GM21529 (cell line): Measurements from ENCODE around the gene PIK3R4.

Experiments
- ATAC-seq: cut with Tn5 transposase; IDR thresholded peaks from one replicate; pipeline ENCODE4 v1.9.1; 2021; ENCODE audit not compliant: unreplicated experiment

PIK3R4 gene

DNA sequence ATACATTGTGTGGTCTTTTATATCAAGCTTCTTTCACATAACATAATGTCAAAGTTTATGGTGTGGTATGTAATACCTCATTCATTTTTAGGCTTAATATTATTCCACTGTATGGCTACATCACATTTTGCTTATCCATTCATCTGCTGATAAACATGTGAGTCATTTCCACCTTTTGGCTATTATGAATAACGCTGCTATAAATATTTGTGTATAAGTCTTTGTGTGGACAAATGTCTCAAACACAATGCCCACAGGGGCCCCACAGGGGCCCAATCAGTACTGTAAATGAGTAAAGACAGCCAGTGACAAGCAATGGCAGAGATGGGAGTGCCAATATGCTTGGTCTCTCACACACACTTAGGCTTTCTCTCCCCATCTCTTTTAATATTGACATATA lies 54.2 kb downstream of the PIK3R4 start:
- ATAC-seq, result no peak

DNA sequence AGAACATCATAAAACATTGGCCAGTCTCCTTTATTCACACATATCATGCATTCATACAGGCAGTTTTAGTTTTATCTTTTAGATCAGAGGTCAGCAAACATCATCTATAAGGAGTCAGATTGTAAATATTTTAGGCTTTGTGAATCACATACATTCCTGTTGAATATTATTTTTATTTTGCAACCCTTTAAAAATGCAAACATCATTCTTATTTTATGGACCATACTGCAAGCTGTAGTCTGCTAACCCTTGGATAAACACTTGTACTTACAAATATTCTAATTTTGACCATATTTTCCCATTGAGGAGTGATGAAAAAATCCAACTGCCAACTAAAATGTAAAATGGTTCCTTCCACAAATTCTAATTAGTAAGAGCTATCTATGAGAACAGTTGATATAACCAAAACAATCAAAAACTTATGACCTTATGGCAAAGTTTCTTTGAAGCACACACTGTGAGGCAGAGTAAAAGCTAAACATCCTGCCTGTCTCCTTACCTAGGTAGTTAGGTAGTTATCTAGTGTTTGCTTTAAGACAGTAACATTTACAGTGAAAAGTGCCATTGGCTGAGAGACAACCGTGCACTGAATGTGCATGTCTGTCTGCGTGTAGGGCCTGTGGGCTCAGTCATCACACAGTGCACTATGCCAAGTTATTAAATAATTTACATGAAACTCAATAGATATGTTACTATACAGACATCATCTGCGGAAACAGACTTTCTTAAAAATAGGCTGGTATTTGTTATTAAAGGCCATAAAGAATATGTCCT lies 57.7 kb downstream of the PIK3R4 start:
- ATAC-seq, result no peak

DNA sequence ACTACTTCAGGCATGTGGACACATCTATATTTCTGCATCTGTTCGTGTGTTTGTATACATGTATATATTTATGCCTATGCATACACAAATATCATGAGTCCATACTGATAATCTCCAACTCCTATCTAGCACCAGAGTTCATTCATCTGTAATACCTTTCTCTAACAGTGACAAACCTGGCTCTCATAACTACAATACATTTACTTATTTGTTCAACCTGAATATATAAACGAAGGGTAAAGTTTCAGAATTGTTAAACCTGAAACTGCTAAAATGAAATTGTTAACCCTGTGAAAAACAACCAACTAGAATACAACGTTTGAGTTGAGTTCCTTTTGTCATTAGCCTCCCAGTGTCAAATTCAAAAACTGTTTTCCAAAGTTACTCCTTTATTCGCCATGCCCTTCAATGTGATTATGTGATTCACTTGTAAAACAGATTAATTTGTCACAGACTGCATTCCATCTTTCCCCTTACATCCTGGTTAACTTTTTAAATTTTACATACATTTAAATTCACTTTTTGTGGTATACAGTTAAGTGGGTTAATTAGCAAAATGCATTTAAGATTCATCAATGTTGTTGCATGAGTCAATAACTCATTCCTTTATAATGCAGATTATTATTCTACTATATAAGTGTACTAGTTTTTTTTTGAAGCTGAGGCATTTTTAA lies 58.5 kb downstream of the PIK3R4 start:
- peak; percentile 62 for ATAC-seq

DNA sequence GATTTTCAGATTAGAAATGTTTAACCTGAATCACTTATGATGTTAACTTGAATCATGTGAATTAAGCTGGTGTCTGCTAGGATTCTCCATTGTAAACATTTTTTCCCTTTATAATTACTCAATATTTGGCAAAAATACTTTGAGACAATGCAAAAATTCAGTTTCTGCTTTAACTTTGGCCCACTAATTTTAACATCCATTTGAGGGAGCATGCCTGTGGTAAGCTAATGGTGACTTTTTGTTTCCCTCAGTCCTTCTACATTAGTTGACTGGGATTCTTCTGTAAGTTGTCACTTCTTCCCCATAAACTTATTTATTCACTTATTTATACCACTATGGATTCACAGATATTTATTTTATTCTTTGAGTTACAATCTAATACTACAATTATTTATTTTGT lies 59.3 kb downstream of the PIK3R4 start:
- no peak for ATAC-seq

DNA sequence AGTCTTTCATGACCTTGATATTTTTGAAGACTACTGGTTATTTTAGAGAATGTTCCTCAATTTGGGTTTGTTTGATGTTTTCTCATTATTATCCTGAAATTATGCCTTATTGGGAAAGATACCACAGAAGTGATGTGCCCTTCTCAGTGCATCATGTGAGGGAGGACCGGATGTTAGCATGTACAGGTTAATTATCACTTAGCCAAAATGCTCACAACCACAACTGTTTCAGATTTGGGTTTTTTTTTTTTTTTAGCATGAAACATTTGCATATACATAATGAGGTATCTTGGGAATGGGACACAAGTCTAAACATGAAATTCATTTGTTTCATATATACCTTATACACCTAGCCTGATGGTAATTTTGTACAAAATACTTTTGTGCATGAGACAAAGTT lies 59.8 kb downstream of the PIK3R4 start:
- no peak for ATAC-seq

DNA sequence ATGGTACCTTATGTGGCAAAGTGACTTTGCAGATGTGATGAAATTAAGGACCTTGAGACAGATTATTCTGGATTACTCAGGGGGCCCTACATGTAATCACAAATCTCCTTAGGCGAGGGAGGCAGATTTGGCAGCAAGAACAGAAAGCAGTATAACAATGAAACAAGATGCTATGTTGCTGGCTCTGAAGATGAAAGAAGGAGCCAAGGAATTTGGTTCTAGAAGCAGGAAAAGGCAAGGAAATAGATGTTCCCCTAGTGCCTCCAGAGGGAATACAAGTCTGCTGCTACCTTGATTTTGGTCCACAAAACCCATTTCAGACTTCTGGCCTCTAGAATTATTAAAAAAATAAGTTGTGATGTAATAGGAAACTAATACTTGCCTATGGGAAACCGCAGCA lies 64.5 kb downstream of the PIK3R4 start:
- ATAC-seq, result no peak

DNA sequence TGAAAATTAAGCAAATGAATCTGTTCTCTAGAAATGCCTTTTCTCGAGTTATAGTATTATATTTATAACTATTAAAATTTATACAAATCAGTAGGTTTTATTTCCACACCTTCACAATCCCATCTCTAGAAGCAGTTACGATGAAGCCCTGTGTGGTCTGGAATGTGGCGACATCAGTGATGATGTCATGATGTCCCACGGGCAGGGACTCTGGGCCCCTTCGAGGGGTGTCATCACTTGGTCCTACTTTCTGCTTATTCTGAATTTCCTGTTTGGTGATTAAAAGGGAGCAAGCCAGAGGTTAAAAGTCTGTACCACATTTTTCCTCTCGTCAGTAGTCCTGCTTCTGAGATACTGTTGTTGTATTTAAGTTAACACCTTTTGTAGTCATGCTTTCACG lies 67.4 kb downstream of the PIK3R4 start:
- ATAC-seq, result no peak

DNA sequence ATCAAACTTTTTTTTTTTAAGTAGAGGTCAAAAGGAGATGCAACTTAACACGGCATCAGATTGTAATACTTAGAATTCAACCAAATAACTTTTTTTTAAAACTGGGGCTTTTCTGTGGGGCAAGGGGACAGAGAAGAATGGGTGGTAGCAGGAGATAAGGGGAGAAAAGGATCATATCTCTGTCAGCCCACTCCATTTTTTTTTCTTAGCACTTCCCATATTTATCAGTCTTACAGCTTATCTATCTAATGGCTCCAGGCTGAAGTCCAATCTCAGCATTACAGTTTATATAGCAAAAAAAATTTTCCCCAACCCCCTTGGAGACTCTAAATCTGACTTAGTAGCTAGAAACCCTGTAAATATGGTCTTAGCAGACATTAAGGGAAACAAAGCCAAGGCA lies 69.3 kb downstream of the PIK3R4 start:
- ATAC-seq, result no peak

DNA sequence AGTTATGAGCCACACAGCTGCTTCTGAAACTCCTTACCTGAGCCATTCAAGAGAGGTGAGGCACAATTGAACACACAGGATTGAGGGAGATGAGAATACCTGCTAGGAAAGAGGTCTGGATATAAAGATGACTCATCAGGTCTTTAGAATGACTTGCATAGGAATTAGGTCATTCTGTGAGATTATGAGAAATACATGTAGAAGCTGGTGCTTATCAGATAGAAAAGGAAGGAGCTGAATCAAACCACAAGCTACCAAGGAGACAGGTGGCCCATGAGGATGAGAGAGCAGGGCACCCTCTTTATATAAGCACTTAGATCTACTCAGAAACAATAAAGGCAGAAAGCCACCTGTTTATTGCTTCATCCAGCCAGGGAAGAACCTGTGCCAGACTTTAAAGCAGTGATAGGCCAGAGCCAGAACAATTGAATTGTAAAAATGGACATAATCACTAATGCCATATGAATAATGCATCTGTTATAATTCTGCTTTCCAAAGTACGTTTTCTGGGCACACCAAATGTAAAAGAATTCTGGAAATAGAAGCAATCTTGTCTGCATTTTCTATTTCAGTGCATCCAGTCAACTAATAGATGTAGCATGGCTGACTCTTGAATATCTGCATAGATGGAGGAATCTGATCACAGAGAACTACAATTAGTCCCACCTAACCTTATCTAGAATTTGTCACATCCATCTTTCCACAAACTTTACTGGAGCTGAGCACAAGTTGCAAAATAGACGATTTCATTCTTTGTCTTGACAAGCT lies 74.9 kb downstream of the PIK3R4 start:
- no peak for ATAC-seq

DNA sequence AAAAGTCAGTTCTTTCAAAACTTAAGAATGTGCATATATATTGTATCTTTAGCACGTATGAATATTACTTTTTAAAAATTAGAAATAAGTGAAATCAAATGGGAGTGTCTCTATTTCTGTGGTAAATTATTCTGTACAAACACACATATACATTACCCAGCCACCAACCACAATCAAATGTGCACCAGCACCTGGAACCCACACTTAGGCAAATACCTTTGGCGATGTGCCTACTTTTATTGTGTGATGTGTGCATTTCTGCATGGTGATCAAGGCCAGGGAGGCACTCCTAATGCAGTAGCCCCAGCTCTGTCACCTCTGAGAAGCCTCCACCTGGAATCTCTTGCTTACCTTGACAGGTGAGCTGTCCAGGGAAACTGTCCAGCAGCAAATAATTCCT lies 76.9 kb downstream of the PIK3R4 start:
- ATAC-seq, result no peak

DNA sequence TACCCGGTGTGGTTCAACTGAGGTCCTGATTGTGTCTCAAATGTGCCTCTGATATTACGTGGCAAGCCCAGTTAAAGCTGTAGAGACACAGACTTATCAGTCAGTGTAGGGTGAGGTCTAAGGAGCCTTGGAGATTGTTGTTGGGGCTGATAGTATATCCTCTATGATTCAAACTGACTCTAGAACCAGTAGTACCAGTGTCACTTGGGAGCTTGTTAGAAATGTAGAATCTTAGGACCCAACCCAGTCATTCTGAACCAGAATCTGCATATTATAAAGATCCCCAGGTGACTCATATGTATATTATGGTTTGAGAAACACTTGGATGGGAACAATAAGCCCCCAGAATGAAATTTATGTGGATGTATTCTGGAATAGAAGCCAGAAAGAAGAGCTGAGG lies 83.5 kb downstream of the PIK3R4 start:
- ATAC-seq, result no peak

DNA sequence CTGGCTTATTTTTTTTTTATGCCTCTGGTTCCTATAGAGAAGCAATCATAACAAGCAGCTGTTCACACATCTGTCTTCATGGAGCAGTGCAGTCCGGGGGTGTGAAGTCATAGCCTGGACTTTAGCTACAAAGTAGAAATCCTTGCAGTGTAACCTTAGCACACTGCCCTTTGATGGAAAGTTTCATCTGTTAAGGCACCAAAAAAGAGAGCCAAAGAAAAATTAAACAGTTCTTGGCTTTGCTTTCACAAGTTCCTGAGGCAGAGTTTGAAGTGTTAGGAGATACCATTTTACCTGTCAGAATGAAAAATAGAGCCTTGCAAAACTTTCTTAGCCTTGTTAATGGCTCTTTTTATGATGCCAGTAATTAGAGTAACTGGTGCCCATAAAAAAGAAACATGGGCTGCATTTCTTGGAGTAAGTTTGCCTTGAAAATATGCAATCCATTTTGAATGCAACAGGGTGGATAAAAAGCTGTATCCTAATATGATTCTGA lies 84.1 kb downstream of the PIK3R4 start:
- no peak for ATAC-seq

DNA sequence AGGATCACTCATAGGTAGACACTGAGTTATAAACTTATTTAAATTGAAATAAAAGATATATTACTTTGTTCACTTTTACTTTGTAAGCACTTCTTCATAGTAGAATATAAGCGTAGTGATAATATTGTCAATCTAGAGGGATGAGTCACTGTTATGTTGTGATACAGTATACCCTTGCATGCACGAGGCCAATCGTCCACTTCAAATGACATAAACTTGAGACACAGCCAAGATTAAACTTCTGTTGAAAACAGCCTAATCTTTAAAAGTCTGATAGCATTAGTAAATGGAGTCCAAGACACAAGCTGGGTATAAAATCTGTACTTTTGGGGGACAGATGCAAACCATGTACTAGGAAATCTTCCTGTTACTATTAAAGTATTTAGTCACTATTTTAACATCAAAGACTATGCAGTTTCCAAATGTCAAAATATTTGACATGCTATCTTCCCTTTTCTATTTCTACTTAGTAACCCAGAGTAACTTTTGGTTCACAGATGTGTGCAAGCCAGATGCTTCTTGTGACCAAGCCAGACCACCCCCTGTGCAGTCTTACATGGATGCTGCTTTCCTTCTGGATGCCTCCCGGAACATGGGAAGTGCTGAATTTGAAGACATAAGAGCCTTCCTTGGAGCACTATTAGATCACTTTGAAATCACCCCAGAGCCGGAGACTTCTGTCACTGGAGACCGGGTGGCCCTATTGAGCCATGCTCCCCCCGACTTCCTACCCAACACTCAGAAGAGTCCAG lies 85.3 kb downstream of the PIK3R4 start:
- ATAC-seq, result no peak

DNA sequence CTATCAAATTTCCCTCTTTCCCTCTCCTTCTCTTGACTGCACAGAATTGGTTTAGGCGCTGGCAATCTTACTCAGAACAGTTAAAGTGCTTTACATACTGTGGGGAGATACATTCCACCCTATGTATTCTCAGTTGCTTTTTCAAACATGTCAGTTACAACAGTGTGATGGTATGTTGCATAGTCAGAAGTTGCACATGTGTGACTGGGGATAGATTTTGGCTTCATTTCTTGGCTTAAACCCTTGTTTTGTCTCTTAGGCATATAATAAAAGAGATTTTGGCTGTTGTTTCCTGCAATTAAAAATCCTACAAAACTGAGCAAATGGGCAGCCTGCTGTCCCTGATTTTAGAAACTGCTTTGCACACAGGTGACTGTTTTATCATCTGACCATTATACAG lies 86.7 kb downstream of the PIK3R4 start:
- ATAC-seq, result no peak

DNA sequence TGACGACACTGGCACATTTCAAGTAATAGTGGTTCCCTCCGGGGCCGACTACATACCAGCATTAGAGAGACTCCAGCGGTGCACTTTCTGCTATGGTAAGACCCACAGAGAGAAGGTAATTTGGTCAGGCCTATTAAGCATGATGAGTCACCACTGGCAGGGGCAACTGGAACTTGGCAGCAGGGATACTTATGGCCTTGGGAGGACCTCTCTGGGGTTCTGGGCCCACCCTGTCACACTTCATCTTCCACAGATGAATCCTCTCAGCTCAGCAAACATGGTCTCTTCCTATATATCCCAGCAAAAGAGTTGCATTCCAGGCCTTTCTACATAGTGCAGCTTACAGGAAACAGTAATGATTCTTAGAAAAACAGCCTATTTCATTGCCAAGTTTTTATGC lies 88.0 kb downstream of the PIK3R4 start:
- ATAC-seq, result no peak

DNA sequence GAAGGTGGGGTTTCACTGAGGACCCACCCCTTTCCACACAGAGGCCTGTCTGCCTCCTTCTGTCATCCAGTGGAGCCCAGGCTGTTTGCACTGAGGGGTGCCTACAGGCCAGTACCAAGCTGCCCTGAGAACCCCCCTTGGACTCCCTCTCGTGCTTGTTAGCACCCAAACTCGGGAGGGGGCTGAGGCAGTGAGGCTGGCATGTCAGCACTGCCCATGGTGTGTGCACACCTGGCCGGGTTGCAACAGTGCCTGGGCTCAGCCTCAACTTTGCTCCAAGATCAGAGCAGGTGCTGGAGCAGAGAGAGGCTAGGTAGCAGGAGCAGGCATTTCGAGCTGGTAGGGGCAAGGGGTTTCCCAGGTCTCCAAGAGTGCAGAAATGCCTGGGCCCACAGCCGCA lies 90.0 kb downstream of the PIK3R4 start:
- no peak for ATAC-seq

DNA sequence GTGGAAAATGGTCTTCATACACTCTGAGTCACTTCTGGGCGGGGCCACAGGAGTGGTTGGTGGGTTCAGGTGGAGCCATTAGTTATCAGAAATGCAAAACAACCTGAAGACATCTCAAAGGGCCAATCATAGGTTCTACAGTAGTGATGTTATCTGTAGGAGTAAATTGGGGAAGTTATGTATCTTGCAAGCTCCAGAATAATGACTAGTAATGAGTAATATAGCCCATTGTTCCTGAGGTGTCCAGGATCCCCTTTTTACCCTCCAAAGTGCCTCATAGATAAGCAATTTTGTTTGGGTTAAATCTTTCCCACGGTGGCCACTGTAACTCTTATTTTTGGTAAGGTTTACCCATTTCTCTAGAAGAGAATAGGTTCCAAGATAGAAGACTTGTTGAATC lies 91.7 kb downstream of the PIK3R4 start:
- ATAC-seq, result no peak

DNA sequence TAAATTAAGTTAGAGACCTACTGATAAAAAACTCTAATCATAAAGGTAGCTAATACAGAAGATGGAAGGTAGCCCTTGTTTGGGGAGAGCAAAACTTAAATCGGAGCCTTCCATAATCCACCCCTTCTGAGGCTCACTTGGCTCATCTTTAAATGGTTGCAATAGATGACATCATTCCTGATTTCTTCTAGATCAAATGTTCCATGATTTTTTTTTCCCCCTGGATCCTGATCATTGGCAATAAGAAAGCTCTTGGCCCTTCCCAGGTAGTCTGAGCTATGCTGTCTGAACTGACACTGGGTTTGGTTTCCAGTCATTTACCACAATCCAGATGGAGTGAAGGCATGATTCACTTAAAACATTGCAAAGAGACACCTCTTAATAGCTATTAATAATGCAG lies 92.5 kb downstream of the PIK3R4 start:
- no peak for ATAC-seq

DNA sequence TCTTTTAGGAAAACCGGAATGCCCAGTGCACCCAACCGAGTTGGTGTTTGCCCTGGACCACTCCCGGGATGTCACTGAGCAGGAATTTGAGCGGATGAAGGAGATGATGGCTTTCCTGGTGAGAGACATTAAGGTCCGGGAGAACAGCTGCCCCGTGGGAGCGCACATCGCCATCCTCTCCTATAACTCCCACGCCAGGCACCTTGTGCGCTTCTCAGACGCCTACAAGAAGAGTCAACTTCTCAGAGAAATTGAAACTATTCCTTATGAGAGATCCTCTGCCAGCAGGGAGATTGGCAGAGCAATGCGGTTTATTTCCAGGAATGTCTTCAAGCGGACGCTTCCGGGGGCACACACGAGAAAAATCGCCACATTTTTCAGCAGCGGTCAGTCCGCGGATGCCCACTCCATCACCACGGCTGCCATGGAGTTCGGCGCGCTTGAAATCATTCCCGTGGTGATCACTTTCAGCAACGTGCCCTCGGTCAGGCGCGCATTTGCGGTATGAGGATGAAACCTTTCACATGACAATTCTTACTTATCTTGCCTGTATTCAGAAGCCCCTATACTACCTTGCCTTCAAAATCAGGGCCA lies 97.5 kb downstream of the PIK3R4 start:
- no peak for ATAC-seq

DNA sequence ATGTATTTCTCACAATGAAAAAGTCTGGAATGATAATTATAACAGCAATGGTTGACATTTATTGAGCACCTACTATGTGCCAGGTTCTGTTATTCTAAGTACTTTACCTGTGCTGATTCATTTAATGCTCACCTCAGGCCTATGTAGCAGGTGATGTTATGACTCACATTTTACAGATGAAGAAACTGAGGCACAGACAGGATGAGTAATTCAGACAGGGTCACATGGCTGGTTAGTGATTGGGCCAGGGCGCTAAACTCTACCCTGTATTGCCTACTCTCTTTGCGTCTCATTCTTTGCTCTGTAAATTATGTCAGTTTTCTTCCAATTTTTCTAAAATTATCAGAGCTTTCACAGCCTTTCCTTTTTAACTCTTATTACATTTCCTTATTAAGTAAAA lies 98.3 kb downstream of the PIK3R4 start:
- no peak for ATAC-seq

DNA sequence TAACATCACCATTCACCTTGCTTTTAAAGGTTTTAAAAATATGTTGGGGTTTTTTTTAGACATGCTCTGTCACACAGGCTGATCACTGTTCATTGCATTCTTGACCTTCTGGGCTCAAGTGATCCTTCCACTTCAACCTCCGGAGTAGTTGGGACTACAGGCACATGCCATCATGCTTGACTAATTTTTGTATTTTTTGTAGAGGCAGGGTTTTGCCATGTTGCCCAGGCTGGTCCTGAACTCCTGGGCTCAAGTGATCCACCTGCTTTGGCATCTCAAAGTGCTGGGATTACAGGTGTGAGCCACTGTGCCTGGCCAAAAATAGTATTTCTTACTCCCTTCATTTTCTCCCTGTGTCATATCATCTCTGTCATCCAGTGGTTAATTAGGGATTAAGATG lies 101.4 kb downstream of the PIK3R4 start:
- no peak for ATAC-seq
